IMR-90 (cell line): ENCODE data around the gene ZSCAN25. TPM values are rescaled to one million over a fixed set of nuclear protein-coding genes. Genes with fewer than 3 reads are reported as not detected.

ENCODE experiments used
- ATAC-seq: fragments of 200-7000 bp; cut with Tn5 transposase; 2 replicates; pipeline ENCODE4 v1.9.1; 2020; ENCODE audit warnings: low read depth, mild to moderate bottlenecking, moderate library complexity
- BruUV-seq: library from RNA; stranded (reverse); fragments of 400-500 nt; replicated peaks from 2 replicates; lab custom pipeline; 2021; lab: Mats Ljungman, UMichigan
- CTCF ChIA-PET: fragments of 300-600 bp; formaldehyde crosslinking; extraction: SDS; loops from one replicate; lab custom pipeline; 2021; ENCODE audit warnings: antibody characterized with exemption; lab: Yijun Ruan, JAX
- POLR2A ChIA-PET: fragments of 300-600 bp; sonication (Branson Sonifier 250); formaldehyde crosslinking; loops from one replicate; lab custom pipeline; 2022; ENCODE audit warnings: antibody characterized with exemption; ENCODE audit not compliant: unreplicated experiment; lab: Charles Lee
- DNase-seq: peaks from one replicate; pipeline ENCODE4 v3.0.0; 2013
- H2AFZ ChIP-seq: replicated peaks from 2 replicates; pipeline ENCODE3; 2013; ENCODE audit warnings: low read length, mild to moderate bottlenecking; ENCODE audit not compliant: poor library complexity
- H2AK5ac ChIP-seq: 2 replicates; pipeline ENCODE4 v1.6.1; 2013; ENCODE audit warnings: low read depth, low read length, inconsistent platforms
- H2AK9ac ChIP-seq: replicated peaks from 2 replicates; pipeline ENCODE3; 2013; ENCODE audit warnings: mild to moderate bottlenecking, low read depth, low read length, moderate library complexity; ENCODE audit not compliant: poor library complexity
- H2BK120ac ChIP-seq: 2 replicates; pipeline ENCODE4 v1.6.1; 2013; ENCODE audit warnings: low read depth, low read length, inconsistent platforms
- H2BK15ac ChIP-seq: 3 replicates; pipeline ENCODE4 v1.6.1; 2013; ENCODE audit warnings: low read depth, low read length, inconsistent platforms
- H2BK20ac ChIP-seq: 2 replicates; pipeline ENCODE4 v1.6.1; 2013; ENCODE audit warnings: low read depth, mild to moderate bottlenecking, inconsistent platforms, low read length, moderate library complexity
- H2BK5ac ChIP-seq: 2 replicates; pipeline ENCODE4 v1.6.1; 2013; ENCODE audit warnings: mild to moderate bottlenecking, low read depth, low read length, inconsistent platforms; ENCODE audit not compliant: poor library complexity, severe bottlenecking
- H3K14ac ChIP-seq: replicated peaks from 2 replicates; pipeline ENCODE4 v1.6.1; 2013; ENCODE audit warnings: low read depth, low read length, inconsistent platforms
- H3K18ac ChIP-seq: 2 replicates; pipeline ENCODE4 v1.6.1; 2013; ENCODE audit warnings: low read depth, low read length, control low read depth
- H3K23ac ChIP-seq: 2 replicates; pipeline ENCODE4 v1.6.1; 2013; ENCODE audit warnings: low read depth, low read length, inconsistent platforms
- H3K27ac ChIP-seq: 2 replicates; pipeline ENCODE4 v1.5.1; 2013; ENCODE audit warnings: mild to moderate bottlenecking, control low read depth, low read length; ENCODE audit not compliant: insufficient read depth
- H3K27me3 ChIP-seq: 2 replicates; pipeline ENCODE4 v1.6.1; 2013; ENCODE audit warnings: low read length; ENCODE audit not compliant: control insufficient read depth, insufficient read depth
- H3K36me3 ChIP-seq: 2 replicates; pipeline ENCODE4 v1.6.1; 2013; ENCODE audit warnings: low read length, mixed read lengths; ENCODE audit not compliant: control insufficient read depth, insufficient read depth
- H3K4ac ChIP-seq: 2 replicates; pipeline ENCODE4 v1.6.1; 2013; ENCODE audit warnings: low read depth, low read length, inconsistent platforms
- H3K4me1 ChIP-seq: 2 replicates; pipeline ENCODE4 v1.6.1; 2013; ENCODE audit warnings: low read length, mixed read lengths; ENCODE audit not compliant: control insufficient read depth, insufficient read depth
- H3K4me2 ChIP-seq: 2 replicates; pipeline ENCODE4 v1.6.1; 2013; ENCODE audit warnings: low read depth, mild to moderate bottlenecking, control low read depth, low read length, moderate library complexity
- H3K4me3 ChIP-seq: 2 replicates; pipeline ENCODE4 v1.5.1; 2013; ENCODE audit warnings: low read depth, mild to moderate bottlenecking, control low read depth, low read length, moderate library complexity; ENCODE audit not compliant: insufficient read depth
- H3K56ac ChIP-seq: 2 replicates; pipeline ENCODE4 v1.6.1; 2013; ENCODE audit warnings: low read length, inconsistent platforms; ENCODE audit not compliant: insufficient read depth; ENCODE audit errors: extremely low read depth
- H3K79me1 ChIP-seq, 2 experiments: 2 replicates each; pipeline ENCODE4 v1.6.1; 2013; ENCODE audit warnings: low read length in 2 of 2, inconsistent platforms in 1 of 2, low read depth in 1 of 2
- H3K9ac ChIP-seq: 2 replicates; pipeline ENCODE4 v1.6.1; 2013; ENCODE audit warnings: low read depth, low read length, control low read depth
- H3K9me1 ChIP-seq: 2 replicates; pipeline ENCODE4 v1.6.1; 2013; ENCODE audit warnings: low read length, inconsistent platforms; ENCODE audit not compliant: insufficient read depth
- H3K9me3 ChIP-seq: 2 replicates; pipeline ENCODE4 v1.6.1; 2013; ENCODE audit warnings: low read length; ENCODE audit not compliant: control insufficient read depth, insufficient read depth
- H4K20me1 ChIP-seq: 2 replicates; pipeline ENCODE4 v1.6.1; 2013; ENCODE audit warnings: low read length, inconsistent platforms; ENCODE audit not compliant: insufficient read depth
- H4K5ac ChIP-seq: 2 replicates; pipeline ENCODE4 v1.6.1; 2013; ENCODE audit warnings: mild to moderate bottlenecking, low read depth, low read length, control low read depth
- H4K8ac ChIP-seq, 2 experiments: 2 replicates each; pipeline ENCODE4 v1.6.1; 2013; ENCODE audit warnings: low read depth in 2 of 2, low read length in 2 of 2, control low read depth in 1 of 2, inconsistent platforms in 1 of 2
- H4K91ac ChIP-seq: 2 replicates; pipeline ENCODE4 v1.6.1; 2013; ENCODE audit warnings: low read depth, low read length, inconsistent platforms; ENCODE audit not compliant: insufficient read depth
- BHLHE40 ChIP-seq: fragments of 150-350 bp; IDR thresholded peaks from 2 replicates; pipeline ENCODE4 v1.6.1; 2016; ENCODE audit warnings: mild to moderate bottlenecking, low read depth, low read length
- CEBPB ChIP-seq: IDR thresholded peaks from 2 replicates; pipeline ENCODE4 v1.6.1; 2012; ENCODE audit warnings: low read depth, low read length, improper control_type of control experiment
- FOS ChIP-seq: fragments of 150-350 bp; IDR thresholded peaks from 2 replicates; pipeline ENCODE4 v1.6.1; 2016; ENCODE audit warnings: low read depth, low read length
- MXI1 ChIP-seq: IDR thresholded peaks from 2 replicates; pipeline ENCODE4 v1.6.1; 2012; ENCODE audit warnings: low read depth, mild to moderate bottlenecking, low read length, moderate library complexity, borderline replicate concordance
- POLR2A ChIP-seq: IDR thresholded peaks from 2 replicates; pipeline ENCODE4 v1.6.1; 2012; ENCODE audit warnings: mild to moderate bottlenecking, low read depth, low read length
- RAD21 ChIP-seq: IDR thresholded peaks from 2 replicates; pipeline ENCODE4 v1.6.1; 2012; ENCODE audit warnings: low read length, improper control_type of control experiment
- RCOR1 ChIP-seq: IDR thresholded peaks from 2 replicates; pipeline ENCODE4 v1.6.1; 2012; ENCODE audit warnings: mild to moderate bottlenecking, low read length, improper control_type of control experiment; ENCODE audit not compliant: insufficient replicate concordance
- RFX5 ChIP-seq: IDR thresholded peaks from 2 replicates; pipeline ENCODE4 v1.8.0; 2012; ENCODE audit warnings: low read depth, mild to moderate bottlenecking, low read length, moderate library complexity
- WGBS, 2 experiments: methylation state at CpG; one replicate each; pipeline versions ENCODE4 v1.1.5 to v1.1.7; 2013; ENCODE audit warnings: missing lambda C conversion rate in 2 of 2; ENCODE audit not compliant: insufficient read length in 1 of 2; ENCODE audit errors: extremely low coverage in 2 of 2; 5-methylcytosine and 5-hydroxymethylcytosine counted together
- dilution Hi-C: fragments of 300-500 bp; cut with HindIII; formaldehyde crosslinking; loops from one replicate; pipeline ENCODE4 v1.14.3; 2018; ENCODE audit warnings: low sequenced_read_pairs; ENCODE audit not compliant: unreplicated experiment
- in situ Hi-C: fragments of 300-500 bp; cut with MboI; formaldehyde crosslinking; loops from 3 replicates; pipeline ENCODE4 v1.14.3; 2019; ENCODE audit warnings: low sequenced_read_pairs, inconsistent platforms, mixed read lengths
- intact Hi-C: fragments of 100-400 bp; cut with micrococcal nuclease; formaldehyde crosslinking; loops from 2 replicates; pipeline ENCODE4 v1.10.0; 2022
- polyA plus RNA-seq, 3 experiments: library from polyadenylated mRNA; depleted of rRNA; stranded (reverse); fragments of >200 nt; gene quantifications; 2 replicates each; pipeline ENCODE4 v1.2.3, GENCODE V29; 2012; ENCODE audit warnings: low replicate concordance in 1 of 3
- total RNA-seq: library from RNA; depleted of rRNA; stranded (reverse); fragments of >200 nt; gene quantifications from 2 replicates; pipeline ENCODE4 v1.2.3, GENCODE V29; 2012
- TF ChIP-seq, protein P1 (sequence below): conservative IDR thresholded peaks from 2 replicates; pipeline ENCODE4 v1.5.1; 2012; ENCODE audit warnings: mild to moderate bottlenecking, low read depth, low read length, improper control_type of control experiment

Gene ZSCAN25
- total and polyA plus RNA-seq, 2 of the 4 experiments (the other 2 are of a cell fraction), result 6.2 to 9.0 TPM

- no peaks in the 10 kb centered on the region for H3K9me3 ChIP-seq
- H3K14ac ChIP-seq, result no peak within 1 kb of the TSS
- no peak within 1 kb of the TSS for H2BK5ac ChIP-seq
- H3K4me1 ChIP-seq, result no peaks in the 10 kb centered on the region
- no peak within 1 kb of the TSS for H4K8ac ChIP-seq
- H3K4me2 ChIP-seq, result no peak within 1 kb of the TSS
- TF ChIP-seq RFX5 (no peak), BHLHE40 (no peak), RCOR1 (no peak), FOS (no peak), POLR2A (no peak), CEBPB (no peak), RAD21 (no peak), MXI1 (no peak)
- TF ChIP-seq, protein P1, sequence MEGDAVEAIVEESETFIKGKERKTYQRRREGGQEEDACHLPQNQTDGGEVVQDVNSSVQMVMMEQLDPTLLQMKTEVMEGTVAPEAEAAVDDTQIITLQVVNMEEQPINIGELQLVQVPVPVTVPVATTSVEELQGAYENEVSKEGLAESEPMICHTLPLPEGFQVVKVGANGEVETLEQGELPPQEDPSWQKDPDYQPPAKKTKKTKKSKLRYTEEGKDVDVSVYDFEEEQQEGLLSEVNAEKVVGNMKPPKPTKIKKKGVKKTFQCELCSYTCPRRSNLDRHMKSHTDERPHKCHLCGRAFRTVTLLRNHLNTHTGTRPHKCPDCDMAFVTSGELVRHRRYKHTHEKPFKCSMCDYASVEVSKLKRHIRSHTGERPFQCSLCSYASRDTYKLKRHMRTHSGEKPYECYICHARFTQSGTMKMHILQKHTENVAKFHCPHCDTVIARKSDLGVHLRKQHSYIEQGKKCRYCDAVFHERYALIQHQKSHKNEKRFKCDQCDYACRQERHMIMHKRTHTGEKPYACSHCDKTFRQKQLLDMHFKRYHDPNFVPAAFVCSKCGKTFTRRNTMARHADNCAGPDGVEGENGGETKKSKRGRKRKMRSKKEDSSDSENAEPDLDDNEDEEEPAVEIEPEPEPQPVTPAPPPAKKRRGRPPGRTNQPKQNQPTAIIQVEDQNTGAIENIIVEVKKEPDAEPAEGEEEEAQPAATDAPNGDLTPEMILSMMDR, result no peak
- POLR2A ChIA-PET, result no interaction called here
- no peak within 1 kb of the TSS for H2BK15ac ChIP-seq
- no peak within 1 kb of the TSS for H3K9ac ChIP-seq
- no peaks in the 10 kb centered on the region for H4K20me1 ChIP-seq
- ATAC-seq (no peak), DNase-seq (no peak)
- in situ Hi-C loops, result no loop called here
- no peak within 1 kb of the TSS for H2AK5ac ChIP-seq
- no peaks in the 10 kb centered on the region for H3K27me3 ChIP-seq
- no peak within 1 kb of the TSS for H2BK120ac ChIP-seq
- BruUV-seq, result no TSS peak
- H2AFZ ChIP-seq, result peak within 1 kb of the TSS; percentile 43
- no peak within 1 kb of the TSS for H2BK20ac ChIP-seq
- H3K79me1 ChIP-seq, result no peaks in the 10 kb centered on the region
- intact Hi-C loops, result no loop called here
- H3K18ac ChIP-seq, result no peak within 1 kb of the TSS
- dilution Hi-C loops, result no loop called here
- H3K4me3 ChIP-seq, result no peak within 1 kb of the TSS
- H3K4ac ChIP-seq, result no peak within 1 kb of the TSS
- H4K91ac ChIP-seq, result no peak within 1 kb of the TSS
- H3K23ac ChIP-seq, result no peak within 1 kb of the TSS
- no peaks in the 10 kb centered on the region for H3K36me3 ChIP-seq
- WGBS, 2 experiments, result 51% methylated on average over 15 of the region's 34 CpGs; no CpG with 5 or more reads in 1 of the 2 experiments
- no peak within 1 kb of the TSS for H3K27ac ChIP-seq
- CTCF ChIA-PET, result interaction anchor here (0.8 kb wide), 1 partner anchor 11 kb away, joined by 3 read pairs; no protein-coding TSS in a partner anchor
- H2AK9ac ChIP-seq, result no peak within 1 kb of the TSS
- H4K5ac ChIP-seq, result no peak within 1 kb of the TSS
- H3K56ac ChIP-seq, result no peak within 1 kb of the TSS
- H3K9me1 ChIP-seq, result no peaks in the 10 kb centered on the region
Measured at GRCh38 chr7:99597762-99598501, 18.8 kb upstream of the ZSCAN25 start, which contains the start of gene TMEM225B. Gene TMEM225B (plus strand): TSS chr7:99598267. CDS start chr7:99604389, 6,122 bp downstream.
